Measurements from ENCODE around the gene CPN1. TPM values are rescaled to one million over a fixed set of nuclear protein-coding genes. Genes with fewer than 3 reads are reported as not detected.

CPN1 gene
- total RNA-seq, 1 donor from 2014 or later, result not detected

DNA sequence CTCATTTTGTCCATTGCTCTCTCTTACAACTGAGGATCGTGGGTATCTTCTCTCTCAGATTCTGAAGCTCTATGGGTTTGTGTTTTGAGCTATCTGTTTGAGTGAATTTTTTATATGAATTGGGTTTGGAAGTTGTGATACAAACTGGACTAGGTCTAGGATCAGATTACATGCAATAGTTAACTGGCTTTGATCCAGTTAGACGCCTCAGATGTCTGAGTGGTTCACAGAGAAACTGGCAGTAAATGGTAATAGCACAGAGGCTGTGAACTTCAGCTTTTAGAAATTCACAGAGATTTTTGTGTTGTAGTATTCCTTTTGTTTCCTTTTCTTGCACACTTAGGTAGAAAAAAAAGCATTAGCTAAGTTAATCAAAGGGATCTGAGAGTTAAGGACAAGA, 59.3 kb downstream of the CPN1 start:
- Mint-ChIP-seq H3K36me3 (no peaks in the 10 kb centered on the region), H3K27ac (no peak overlapping the region), H3K4me3 (no peak overlapping the region), H3K27me3 (no peaks in the 10 kb centered on the region), H3K4me1 (ENCODE audit: unreplicated experiment) (peaks cover 17% of the 10 kb centered on the region), H3K9me3 (no peaks in the 10 kb centered on the region)
- no peak for DNase-seq (ENCODE audit: extremely low spot score, unreplicated experiment)
- TF ChIP-seq, protein P1, sequence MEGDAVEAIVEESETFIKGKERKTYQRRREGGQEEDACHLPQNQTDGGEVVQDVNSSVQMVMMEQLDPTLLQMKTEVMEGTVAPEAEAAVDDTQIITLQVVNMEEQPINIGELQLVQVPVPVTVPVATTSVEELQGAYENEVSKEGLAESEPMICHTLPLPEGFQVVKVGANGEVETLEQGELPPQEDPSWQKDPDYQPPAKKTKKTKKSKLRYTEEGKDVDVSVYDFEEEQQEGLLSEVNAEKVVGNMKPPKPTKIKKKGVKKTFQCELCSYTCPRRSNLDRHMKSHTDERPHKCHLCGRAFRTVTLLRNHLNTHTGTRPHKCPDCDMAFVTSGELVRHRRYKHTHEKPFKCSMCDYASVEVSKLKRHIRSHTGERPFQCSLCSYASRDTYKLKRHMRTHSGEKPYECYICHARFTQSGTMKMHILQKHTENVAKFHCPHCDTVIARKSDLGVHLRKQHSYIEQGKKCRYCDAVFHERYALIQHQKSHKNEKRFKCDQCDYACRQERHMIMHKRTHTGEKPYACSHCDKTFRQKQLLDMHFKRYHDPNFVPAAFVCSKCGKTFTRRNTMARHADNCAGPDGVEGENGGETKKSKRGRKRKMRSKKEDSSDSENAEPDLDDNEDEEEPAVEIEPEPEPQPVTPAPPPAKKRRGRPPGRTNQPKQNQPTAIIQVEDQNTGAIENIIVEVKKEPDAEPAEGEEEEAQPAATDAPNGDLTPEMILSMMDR (conservative IDR thresholded peaks at IDR 0.05), result no peak

- H3K4me1 Mint-ChIP-seq (ENCODE audit: unreplicated experiment), result peaks cover 17% of the 10 kb centered on the region
- H3K36me3 Mint-ChIP-seq, result no peaks in the 10 kb centered on the region
- H3K9me3 Mint-ChIP-seq, result no peaks in the 10 kb centered on the region
- TF ChIP-seq, protein P1 (conservative IDR thresholded peaks at IDR 0.05), result no peak
- no peak overlapping the region for H3K27ac Mint-ChIP-seq
- H3K4me3 Mint-ChIP-seq, result no peak overlapping the region
- H3K27me3 Mint-ChIP-seq, result no peaks in the 10 kb centered on the region
- no peak for DNase-seq (ENCODE audit: extremely low spot score, unreplicated experiment)
These were observed 60.3 kb downstream of the CPN1 start for GRCh38 chr10:100021322-100021721.

- no peaks in the 10 kb centered on the region for H3K9me3 Mint-ChIP-seq
- H3K4me3 Mint-ChIP-seq, result no peak overlapping the region
- H3K4me1 Mint-ChIP-seq (ENCODE audit: unreplicated experiment), result peaks cover 17% of the 10 kb centered on the region
- no peaks in the 10 kb centered on the region for H3K27me3 Mint-ChIP-seq
- no peak for DNase-seq (ENCODE audit: extremely low spot score, unreplicated experiment)
- no peaks in the 10 kb centered on the region for H3K36me3 Mint-ChIP-seq
- TF ChIP-seq, protein P1 (conservative IDR thresholded peaks at IDR 0.05), result no peak
- no peak overlapping the region for H3K27ac Mint-ChIP-seq
These were observed 60.8 kb downstream of the CPN1 start for GRCh38 chr10:100020886-100021253.

DNA sequence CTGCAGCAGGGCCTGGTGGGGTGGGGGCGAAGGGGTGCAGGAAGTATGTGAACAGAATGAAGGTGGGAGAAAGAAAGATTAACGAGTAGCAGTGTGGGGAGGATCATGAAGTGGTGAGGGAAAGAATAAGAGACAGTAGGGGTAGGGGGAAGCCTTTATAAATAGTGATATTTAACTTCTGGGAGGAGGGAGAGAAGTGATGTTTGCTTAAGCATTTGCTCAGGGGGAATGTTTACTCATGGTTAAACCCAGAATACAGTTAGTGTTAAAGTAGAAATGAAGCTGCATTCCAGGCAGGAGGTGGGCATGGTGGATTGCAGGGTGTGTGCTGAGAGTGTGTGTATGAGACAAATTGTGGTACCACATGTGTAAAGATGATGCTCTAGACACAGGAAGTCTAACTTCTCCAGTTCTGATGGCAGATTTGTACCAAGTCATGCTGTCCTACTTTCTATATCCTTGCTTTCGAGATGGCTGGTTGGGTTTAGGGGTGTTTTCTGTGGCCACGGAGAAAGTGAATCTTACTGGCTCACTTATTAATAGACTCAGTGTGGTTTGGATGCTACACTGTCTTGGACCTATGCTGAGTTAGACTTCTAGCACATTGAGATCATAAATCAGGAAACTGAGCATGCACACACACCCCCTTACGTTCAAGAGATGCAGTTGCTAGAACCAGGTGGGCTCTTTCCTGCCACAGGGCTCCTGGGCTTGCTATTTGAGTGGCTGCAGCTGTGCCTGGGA, 61.4 kb downstream of the CPN1 start:
- Mint-ChIP-seq H3K4me1 (ENCODE audit: unreplicated experiment) (peaks cover 15% of the 10 kb centered on the region), H3K9me3 (no peaks in the 10 kb centered on the region), H3K27ac (no peak overlapping the region), H3K4me3 (peak overlapping the region; percentile 3), H3K36me3 (no peaks in the 10 kb centered on the region), H3K27me3 (no peaks in the 10 kb centered on the region)
- DNase-seq (ENCODE audit: extremely low spot score, unreplicated experiment), result no peak
- TF ChIP-seq, protein P1 (conservative IDR thresholded peaks at IDR 0.05), result no peak

- H3K4me1 Mint-ChIP-seq (ENCODE audit: unreplicated experiment), result peaks cover 11% of the 10 kb centered on the region
- no peaks in the 10 kb centered on the region for H3K27me3 Mint-ChIP-seq
- TF ChIP-seq, protein P1 (conservative IDR thresholded peaks at IDR 0.05), result peak; percentile 44
- H3K9me3 Mint-ChIP-seq, result no peaks in the 10 kb centered on the region
- DNase-seq (ENCODE audit: extremely low spot score, unreplicated experiment), result no peak
- H3K36me3 Mint-ChIP-seq, result no peaks in the 10 kb centered on the region
- no peak overlapping the region for H3K27ac Mint-ChIP-seq
- H3K4me3 Mint-ChIP-seq, result peak overlapping the region; percentile 3
These were observed 61.9 kb downstream of the CPN1 start for GRCh38 chr10:100019787-100020141.

All from type B pancreatic cell (in vitro differentiated cells).